GM19467 (cell line): ENCODE results near the gene TOR2A.
A peak's percentile ranks its signal among the peaks of the same experiment; 100 is the strongest.
"Not testable (repeated sequence)": the region's sequence is repeated elsewhere in the genome, so short reads cannot be mapped to it uniquely, and the experiment has no call there.

Experiments
- ATAC-seq: cut with Tn5 transposase; IDR thresholded peaks from one replicate; pipeline ENCODE4 v1.9.1; 2021; ENCODE audit warnings: mild to moderate bottlenecking, moderate library complexity; ENCODE audit not compliant: unreplicated experiment

Gene TOR2A

GRCh38 chr9:127734747-127735529, at the start of gene TOR2A:
Gene TOR2A, minus strand, starts transcription at chr9:127735294. Its CDS starts 24 bp downstream, at chr9:127735270.
- peak; percentile 85 for ATAC-seq

GRCh38 chr9:127783111-127784008, 48.3 kb upstream of the TOR2A start:
- no peak for ATAC-seq

GRCh38 chr9:127781806-127782205, 46.7 kb upstream of the TOR2A start:
- no peak for ATAC-seq

- ATAC-seq = not testable (repeated sequence)
These were observed 45.8 kb upstream of the TOR2A start for GRCh38 chr9:127780909-127781308.

GRCh38 chr9:127780126-127780885, 45.2 kb upstream of the TOR2A start:
- no peak for ATAC-seq

- no peak for ATAC-seq
These were observed 44.3 kb upstream of the TOR2A start for GRCh38 chr9:127779136-127779981.

- ATAC-seq = no peak
These were observed 43.4 kb upstream of the TOR2A start, which contains the start of gene SH2D3C for GRCh38 chr9:127778280-127779135. Gene SH2D3C, minus strand, starts transcription at chr9:127778666. Its CDS starts 39 bp downstream, at chr9:127778627.

GRCh38 chr9:127777368-127777980, 42.4 kb upstream of the TOR2A start:
- ATAC-seq = no peak

GRCh38 chr9:127776924-127777289, 41.8 kb upstream of the TOR2A start:
- no peak for ATAC-seq

GRCh38 chr9:127776195-127776923, 41.3 kb upstream of the TOR2A start:
- ATAC-seq = no peak

GRCh38 chr9:127773981-127774380, 38.9 kb upstream of the TOR2A start:
- no peak for ATAC-seq

GRCh38 chr9:127773272-127773671, 38.2 kb upstream of the TOR2A start:
- ATAC-seq = no peak

GRCh38 chr9:127772603-127773002, 37.5 kb upstream of the TOR2A start:
- ATAC-seq = no peak

- no peak for ATAC-seq
These were observed 36.6 kb upstream of the TOR2A start for GRCh38 chr9:127771570-127772189.

- peak; percentile 82 for ATAC-seq
These were observed 35.9 kb upstream of the TOR2A start for GRCh38 chr9:127770905-127771569.

GRCh38 chr9:127770583-127770904, 35.5 kb upstream of the TOR2A start:
- no peak for ATAC-seq

GRCh38 chr9:127769929-127770582, 35.0 kb upstream of the TOR2A start:
- no peak for ATAC-seq
